Neuron (in vitro differentiated cells): ENCODE measurements around the gene FMN1.

Experiments used
- H2AFZ ChIP-seq: one replicate; pipeline ENCODE4 v1.6.1; 2013; ENCODE audit warnings: low read depth, mild to moderate bottlenecking, inconsistent platforms, low read length, moderate library complexity
- H3K27me3 ChIP-seq: one replicate; pipeline ENCODE4 v1.6.1; 2013; ENCODE audit warnings: low read length; ENCODE audit not compliant: insufficient read depth
- H3K36me3 ChIP-seq: one replicate; pipeline ENCODE4 v1.6.1; 2013; ENCODE audit warnings: low read length; ENCODE audit not compliant: insufficient read depth
- H3K4me1 ChIP-seq: one replicate; pipeline ENCODE4 v1.6.1; 2013; ENCODE audit warnings: low read length; ENCODE audit not compliant: insufficient read depth
- H3K4me3 ChIP-seq: 2 replicates; pipeline ENCODE4 v1.5.1; 2013; ENCODE audit warnings: mild to moderate bottlenecking, low read length, moderate library complexity
- H3K9me3 ChIP-seq: one replicate; pipeline ENCODE4 v1.6.1; 2013; ENCODE audit warnings: low read length

FMN1 gene

DNA sequence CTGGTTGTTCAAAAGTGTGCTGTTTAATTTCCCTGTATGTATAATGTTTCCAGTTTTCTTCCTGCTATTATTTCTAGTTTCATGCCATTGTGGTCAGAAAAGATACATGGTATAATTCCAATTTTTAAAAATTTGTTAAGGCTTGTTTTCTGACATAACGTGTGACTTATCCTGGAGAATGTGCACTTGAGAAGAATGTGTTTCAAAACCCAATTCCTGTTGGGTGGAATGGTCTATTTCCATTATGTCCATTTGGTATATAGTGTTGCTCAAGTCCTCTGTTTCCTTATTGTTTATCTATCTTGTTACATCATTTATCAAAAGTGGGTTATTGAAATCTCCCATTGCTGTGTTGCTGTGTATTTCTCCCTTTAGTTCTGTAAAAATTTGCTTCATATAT is 261.3 kb downstream of the FMN1 start:
- Histone ChIP-seq H3K4me1 (no peaks in the 10 kb centered on the region), H3K36me3 (no peaks in the 10 kb centered on the region), H3K9me3 (peaks cover 4% of the 10 kb centered on the region), H2AFZ (no peak overlapping the region), H3K27me3 (no peaks in the 10 kb centered on the region), H3K4me3 (no peak overlapping the region)

GRCh38 chr15:32928876-32929275 is 265.6 kb downstream of the FMN1 start:
- no peaks in the 10 kb centered on the region for H3K27me3 ChIP-seq
- H3K9me3 ChIP-seq = peaks cover 2% of the 10 kb centered on the region
- H3K4me3 ChIP-seq = no peak overlapping the region
- H3K36me3 ChIP-seq = no peaks in the 10 kb centered on the region
- H3K4me1 ChIP-seq = no peaks in the 10 kb centered on the region
- no peak overlapping the region for H2AFZ ChIP-seq

- no peaks in the 10 kb centered on the region for H3K36me3 ChIP-seq
- no peaks in the 10 kb centered on the region for H3K4me1 ChIP-seq
- H3K4me3 ChIP-seq = no peak overlapping the region
- peaks cover 2% of the 10 kb centered on the region for H3K9me3 ChIP-seq
- H2AFZ ChIP-seq = no peak overlapping the region
- H3K27me3 ChIP-seq = no peaks in the 10 kb centered on the region
Observed at GRCh38 chr15:32927124-32927523, 267.4 kb downstream of the FMN1 start.

- H3K4me1 ChIP-seq = peaks cover 7% of the 10 kb centered on the region
- no peak overlapping the region for H2AFZ ChIP-seq
- no peak overlapping the region for H3K4me3 ChIP-seq
- H3K27me3 ChIP-seq = no peaks in the 10 kb centered on the region
- H3K36me3 ChIP-seq = no peaks in the 10 kb centered on the region
- no peaks in the 10 kb centered on the region for H3K9me3 ChIP-seq
Observed at GRCh38 chr15:32923176-32923575, 271.3 kb downstream of the FMN1 start.

- Histone ChIP-seq H3K36me3 (no peaks in the 10 kb centered on the region), H3K4me1 (peaks cover 7% of the 10 kb centered on the region), H3K9me3 (no peaks in the 10 kb centered on the region)
Observed at GRCh38 chr15:32922541-32922940, 272.0 kb downstream of the FMN1 start.

GRCh38 chr15:32919749-32920414 is 274.6 kb downstream of the FMN1 start:
- Histone ChIP-seq H2AFZ (no peak overlapping the region), H3K4me3 (no peak overlapping the region), H3K36me3 (no peaks in the 10 kb centered on the region), H3K4me1 (peaks cover 7% of the 10 kb centered on the region), H3K9me3 (no peaks in the 10 kb centered on the region), H3K27me3 (no peaks in the 10 kb centered on the region)

More at GRCh38 chr15:32922541-32922940, 272.0 kb downstream of the FMN1 start:
- no peak overlapping the region for H3K4me3 ChIP-seq
- H2AFZ ChIP-seq = no peak overlapping the region
- H3K27me3 ChIP-seq = no peaks in the 10 kb centered on the region

DNA sequence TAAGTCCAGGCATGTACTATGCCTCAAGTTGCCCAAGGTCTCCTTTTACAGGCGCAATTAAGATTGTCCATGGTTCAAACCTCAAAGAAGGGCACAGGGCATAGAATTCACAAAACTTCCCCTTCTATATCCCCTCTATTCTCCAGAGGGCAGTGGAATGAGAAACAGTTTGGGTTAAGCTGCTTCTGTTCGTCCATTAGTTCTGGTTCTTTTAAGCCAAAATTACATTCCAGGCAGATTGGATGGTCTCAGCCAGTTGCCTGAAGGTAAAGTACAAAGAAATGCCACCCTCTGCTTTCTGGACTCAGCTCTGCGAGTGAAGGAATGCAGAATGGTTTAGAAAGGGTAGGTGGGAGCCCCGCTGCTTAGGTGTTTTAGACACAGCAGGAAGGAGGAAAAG is 276.0 kb downstream of the FMN1 start:
- Histone ChIP-seq H3K27me3 (no peaks in the 10 kb centered on the region), H2AFZ (no peak overlapping the region), H3K36me3 (no peaks in the 10 kb centered on the region), H3K9me3 (no peaks in the 10 kb centered on the region), H3K4me3 (no peak overlapping the region), H3K4me1 (peaks cover 7% of the 10 kb centered on the region)

DNA sequence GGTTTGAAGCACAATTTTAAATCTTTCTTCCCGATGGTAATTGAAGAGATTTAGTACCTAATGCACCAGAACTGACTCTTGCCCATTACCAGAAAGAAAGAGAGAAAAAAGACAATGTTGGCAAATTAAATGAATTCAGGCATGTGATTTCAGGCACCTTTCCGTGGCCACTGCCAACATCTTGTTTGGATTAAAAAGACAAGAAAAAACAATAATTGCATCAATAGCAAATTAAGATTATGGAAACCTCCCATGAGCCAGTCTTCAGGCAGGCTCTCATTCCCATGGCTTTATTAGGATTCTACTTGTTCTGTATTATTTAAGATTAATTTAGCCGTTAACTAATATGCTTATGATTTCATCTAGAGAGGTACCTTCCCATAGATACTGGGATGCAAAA is 283.7 kb downstream of the FMN1 start:
- Histone ChIP-seq H3K36me3 (no peaks in the 10 kb centered on the region), H3K27me3 (no peaks in the 10 kb centered on the region), H2AFZ (no peak overlapping the region), H3K4me1 (peaks cover 20% of the 10 kb centered on the region), H3K9me3 (no peaks in the 10 kb centered on the region), H3K4me3 (no peak overlapping the region)

DNA sequence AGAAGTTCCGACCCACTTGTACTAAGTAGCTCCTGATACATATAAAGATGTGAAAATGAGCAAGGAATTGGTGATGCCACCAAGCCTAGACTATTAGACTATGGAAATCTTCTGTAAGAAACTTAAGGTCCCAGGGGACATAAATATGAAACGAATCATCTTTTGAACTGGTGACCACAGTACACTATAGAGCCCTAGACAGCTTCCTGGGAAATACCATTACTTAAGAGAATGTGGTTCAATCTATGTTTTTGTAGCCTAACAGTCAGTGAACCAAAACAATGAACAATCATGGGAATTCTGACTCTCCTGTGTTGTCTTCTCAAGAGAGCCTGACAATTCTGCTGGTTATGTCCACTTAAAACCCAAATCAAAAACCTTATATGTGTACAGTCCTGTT is 285.1 kb downstream of the FMN1 start:
- Histone ChIP-seq H3K27me3 (no peaks in the 10 kb centered on the region), H3K4me3 (no peak overlapping the region), H3K36me3 (no peaks in the 10 kb centered on the region), H3K4me1 (peaks cover 20% of the 10 kb centered on the region), H2AFZ (no peak overlapping the region), H3K9me3 (no peaks in the 10 kb centered on the region)

DNA sequence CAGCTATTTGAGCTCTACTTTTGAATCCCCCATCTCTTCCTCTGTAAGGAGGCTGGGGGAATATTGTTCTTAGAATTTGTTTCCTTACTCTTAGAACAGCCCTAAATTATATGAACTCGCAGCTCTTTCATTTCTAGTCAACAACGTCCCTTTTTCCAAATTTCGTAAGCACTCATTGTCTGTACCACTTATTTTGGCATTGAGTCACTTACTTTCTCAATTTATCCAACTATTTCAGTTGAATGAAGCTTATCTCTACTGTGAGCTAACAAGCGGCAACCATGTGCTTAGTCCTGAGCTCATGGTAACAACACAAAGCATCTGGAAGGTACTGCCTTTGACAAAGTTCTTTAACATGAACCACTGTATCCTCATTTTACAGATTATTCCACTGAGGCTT is 285.6 kb downstream of the FMN1 start:
- Histone ChIP-seq H3K4me3 (no peak overlapping the region), H2AFZ (no peak overlapping the region), H3K27me3 (no peaks in the 10 kb centered on the region), H3K9me3 (no peaks in the 10 kb centered on the region), H3K36me3 (no peaks in the 10 kb centered on the region), H3K4me1 (peaks cover 20% of the 10 kb centered on the region)

DNA sequence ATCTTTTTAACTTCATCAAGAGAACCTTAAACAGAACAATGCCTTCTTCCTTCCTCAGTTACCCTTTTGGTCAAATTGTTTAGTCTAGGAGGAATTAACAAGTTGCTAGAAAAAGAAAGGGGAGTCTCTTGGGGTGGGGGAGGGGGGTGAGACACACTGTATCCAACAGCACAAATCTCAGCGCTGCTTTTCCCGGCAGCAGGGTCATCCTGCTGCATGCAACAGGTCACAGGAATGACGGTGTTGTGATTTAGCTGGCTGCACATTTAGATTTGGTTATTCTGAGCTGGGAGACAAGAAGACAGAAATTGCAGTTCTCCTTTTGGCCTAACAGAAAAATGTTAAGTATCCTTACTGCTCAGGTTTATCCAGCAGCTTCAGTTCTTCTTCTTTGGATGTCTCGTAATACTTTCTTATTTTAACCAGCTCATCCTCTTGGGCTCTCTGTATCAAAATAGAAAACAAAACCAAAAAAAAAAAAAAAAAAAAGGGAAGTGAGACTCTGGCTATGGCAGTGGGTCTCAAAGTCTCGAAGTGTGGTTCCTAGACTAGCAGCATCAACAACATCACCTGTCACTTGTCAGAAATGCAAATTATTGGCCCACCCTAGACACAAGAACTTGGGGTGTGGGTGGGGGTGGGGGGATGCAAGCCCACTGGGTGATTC is 286.2 kb downstream of the FMN1 start:
- H3K27me3 ChIP-seq = no peaks in the 10 kb centered on the region
- peaks cover 20% of the 10 kb centered on the region for H3K4me1 ChIP-seq
- H3K36me3 ChIP-seq = no peaks in the 10 kb centered on the region
- no peak overlapping the region for H3K4me3 ChIP-seq
- H2AFZ ChIP-seq = no peak overlapping the region
- no peaks in the 10 kb centered on the region for H3K9me3 ChIP-seq

GRCh38 chr15:32905481-32905880 is 289.0 kb downstream of the FMN1 start:
- no peak overlapping the region for H2AFZ ChIP-seq
- no peaks in the 10 kb centered on the region for H3K36me3 ChIP-seq
- H3K4me3 ChIP-seq = no peak overlapping the region
- peaks cover 13% of the 10 kb centered on the region for H3K4me1 ChIP-seq
- H3K27me3 ChIP-seq = no peaks in the 10 kb centered on the region
- H3K9me3 ChIP-seq = no peaks in the 10 kb centered on the region

GRCh38 chr15:32904448-32904847 is 290.1 kb downstream of the FMN1 start:
- Histone ChIP-seq H3K9me3 (no peaks in the 10 kb centered on the region), H3K4me3 (no peak overlapping the region), H3K4me1 (peaks cover 20% of the 10 kb centered on the region), H3K27me3 (no peaks in the 10 kb centered on the region), H2AFZ (no peak overlapping the region), H3K36me3 (no peaks in the 10 kb centered on the region)
